Measurements from ENCODE around the gene POU2F3. TPM values are rescaled to one million over a fixed set of nuclear protein-coding genes. Genes with fewer than 3 reads are reported as not detected.
A peak's percentile ranks its signal among the peaks of the same experiment; 100 is the strongest.

POU2F3 gene
- polyA plus RNA-seq, 1 donor = 0.46 TPM

DNA sequence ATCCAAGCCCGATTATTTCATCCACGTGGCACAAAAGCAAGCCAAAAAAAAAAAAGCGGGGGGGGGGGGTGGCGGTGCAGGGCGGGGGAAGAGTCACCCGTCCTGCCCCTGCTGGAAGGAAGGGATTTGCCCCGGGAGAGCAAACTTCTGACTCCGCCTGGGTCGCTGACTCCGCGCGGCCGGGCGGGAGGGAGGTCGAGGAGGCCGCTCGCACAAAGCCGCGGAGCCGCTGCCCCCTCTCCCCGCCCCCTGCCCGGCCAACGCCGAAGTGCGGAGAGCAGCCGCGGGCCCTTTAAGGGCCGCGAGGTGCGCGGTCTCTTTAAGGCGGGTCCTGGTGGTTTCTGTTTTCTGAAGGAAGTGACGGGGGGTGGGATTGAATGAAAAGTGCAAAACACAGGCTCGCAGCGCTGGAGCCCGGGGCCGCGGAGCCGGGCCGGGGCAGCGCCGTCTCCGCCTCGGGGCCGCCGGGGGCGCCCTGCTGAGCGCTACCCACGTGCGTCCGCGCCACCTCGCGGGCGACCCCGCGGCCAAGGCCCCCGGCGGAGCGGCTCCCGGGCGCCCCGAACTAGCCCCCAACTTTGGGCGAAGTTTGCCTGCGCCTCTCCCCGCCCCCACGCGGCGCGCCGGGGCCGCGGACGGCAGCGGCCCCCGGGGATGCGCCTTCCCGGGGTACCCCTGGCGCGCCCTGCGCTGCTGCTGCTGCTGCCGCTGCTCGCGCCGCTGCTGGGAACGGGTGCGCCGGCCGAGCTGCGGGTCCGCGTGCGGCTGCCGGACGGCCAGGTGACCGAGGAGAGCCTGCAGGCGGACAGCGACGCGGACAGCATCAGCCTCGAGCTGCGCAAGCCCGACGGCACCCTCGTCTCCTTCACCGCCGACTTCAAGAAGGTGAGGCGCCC, 29.1 kb upstream of the POU2F3 start, which contains the start of gene OAF:
OAF (plus strand) TSS at position 407 of the 896 bp plus-strand sequence; CDS start at position 655, 248 bp downstream.
- peak; percentile 92 for DNase-seq

DNA sequence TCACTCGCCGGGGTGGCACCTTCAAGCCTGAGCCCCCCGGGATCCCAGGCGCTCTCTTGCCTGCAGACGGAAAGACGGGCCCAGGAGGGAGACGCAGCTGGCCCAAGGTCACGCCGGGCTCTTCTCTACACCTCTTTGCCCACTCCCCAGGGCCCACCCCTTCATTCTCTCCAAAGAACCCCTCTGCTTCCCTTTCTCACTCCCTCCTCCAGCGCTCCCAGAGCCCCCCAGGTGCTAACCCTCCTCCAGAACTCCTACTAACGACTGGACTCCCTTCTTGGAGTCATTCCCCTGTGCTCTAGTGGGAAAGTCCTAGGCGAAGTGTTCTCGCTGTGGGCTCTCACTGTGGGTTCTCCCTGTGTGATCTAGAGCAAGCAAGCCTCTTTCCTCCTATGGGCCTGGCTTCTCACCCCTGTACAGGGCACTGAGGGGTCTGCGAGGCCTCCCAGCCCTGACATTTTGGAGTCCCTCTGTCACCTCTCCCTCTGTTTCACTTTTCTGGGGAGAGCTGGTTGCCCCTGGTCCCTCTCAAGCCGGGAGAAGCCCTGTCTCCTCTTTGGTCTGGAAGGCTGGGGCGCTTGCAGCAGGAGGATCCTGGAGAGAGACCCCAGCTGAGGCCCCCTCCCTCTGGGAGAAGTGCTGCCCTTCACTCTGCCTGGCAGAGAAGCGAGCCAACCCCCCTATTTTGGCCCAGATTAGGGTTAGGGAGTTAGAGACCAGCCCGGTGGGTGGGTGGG, 28.2 kb upstream of the POU2F3 start:
- DNase-seq = no peak

DNA sequence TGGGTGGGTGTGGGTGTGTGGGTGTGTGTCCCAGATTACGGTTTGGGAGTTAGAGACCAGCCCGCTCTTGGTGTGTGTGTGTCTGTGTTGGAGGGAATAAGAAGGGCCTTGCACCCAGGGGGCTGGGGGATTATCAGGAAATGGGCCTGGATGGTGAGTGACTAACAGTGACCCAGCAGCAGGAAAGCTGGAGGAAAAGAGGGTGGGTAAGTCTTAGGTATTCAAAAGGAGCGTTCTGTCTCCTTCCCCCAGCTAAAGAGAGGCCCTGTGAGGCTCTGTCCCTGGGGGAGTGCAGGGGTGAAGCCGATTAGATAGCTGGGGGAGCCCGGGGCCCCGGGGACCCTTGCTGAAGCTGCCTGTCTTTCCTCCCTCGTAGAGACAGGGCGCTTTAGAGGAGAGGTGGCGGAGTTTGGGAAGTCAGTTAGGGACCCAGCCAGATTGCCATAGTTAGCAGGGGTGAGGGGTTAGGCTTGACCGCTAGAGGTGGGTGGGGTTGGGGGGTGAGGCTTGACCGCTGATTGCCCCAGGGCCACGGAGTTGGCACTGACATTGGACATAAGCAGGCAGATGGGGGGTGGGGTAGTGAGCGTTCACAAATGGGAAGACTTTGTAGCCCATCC, 27.6 kb upstream of the POU2F3 start:
- no peak for DNase-seq

- DNase-seq = no peak
Observed at GRCh38 chr11:120212926-120213325, 27.0 kb upstream of the POU2F3 start.

DNA sequence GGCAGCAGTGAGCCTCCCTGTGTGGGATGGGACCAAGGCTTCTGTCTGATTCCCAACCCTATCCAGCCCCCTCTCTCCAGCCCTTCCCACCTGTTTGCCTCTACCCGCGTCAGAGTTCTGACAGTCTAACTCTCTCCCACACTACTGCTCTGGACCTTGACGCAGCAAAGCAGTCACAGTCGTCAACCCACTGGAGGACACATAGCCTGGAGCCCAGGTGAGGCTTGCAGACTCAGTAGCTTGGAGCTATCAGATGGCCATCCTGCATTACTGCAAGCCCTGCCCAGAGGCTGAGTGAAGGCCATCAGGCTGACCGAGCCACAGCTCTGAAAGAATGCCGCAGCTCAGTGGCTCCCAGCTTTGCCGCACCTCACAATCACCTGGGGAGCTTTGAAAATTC, 25.4 kb upstream of the POU2F3 start:
- DNase-seq = no peak

DNA sequence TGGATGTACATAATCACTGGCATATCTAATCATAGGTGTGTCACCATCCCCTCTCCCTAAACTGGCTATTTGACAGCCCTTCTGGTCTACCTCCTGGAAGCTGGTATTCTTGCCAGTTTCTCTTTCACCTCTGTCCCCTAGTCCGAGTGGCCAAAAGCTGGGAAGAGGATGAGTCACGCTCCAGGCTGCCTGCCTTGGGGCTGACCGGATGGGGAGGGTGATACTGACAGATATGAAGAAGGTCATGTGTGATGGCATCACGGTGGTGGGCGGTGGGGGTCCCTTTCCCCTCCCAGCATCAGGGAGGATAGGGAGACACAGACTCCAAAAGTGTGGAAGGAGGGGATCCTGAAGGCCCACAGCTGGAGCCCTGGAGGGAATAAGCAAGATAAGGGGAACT, 24.3 kb upstream of the POU2F3 start:
- DNase-seq = no peak

GRCh38 chr11:120216426-120217102, 23.4 kb upstream of the POU2F3 start:
- DNase-seq = no peak

GRCh38 chr11:120217526-120217925, 22.4 kb upstream of the POU2F3 start:
- no peak for DNase-seq

DNA sequence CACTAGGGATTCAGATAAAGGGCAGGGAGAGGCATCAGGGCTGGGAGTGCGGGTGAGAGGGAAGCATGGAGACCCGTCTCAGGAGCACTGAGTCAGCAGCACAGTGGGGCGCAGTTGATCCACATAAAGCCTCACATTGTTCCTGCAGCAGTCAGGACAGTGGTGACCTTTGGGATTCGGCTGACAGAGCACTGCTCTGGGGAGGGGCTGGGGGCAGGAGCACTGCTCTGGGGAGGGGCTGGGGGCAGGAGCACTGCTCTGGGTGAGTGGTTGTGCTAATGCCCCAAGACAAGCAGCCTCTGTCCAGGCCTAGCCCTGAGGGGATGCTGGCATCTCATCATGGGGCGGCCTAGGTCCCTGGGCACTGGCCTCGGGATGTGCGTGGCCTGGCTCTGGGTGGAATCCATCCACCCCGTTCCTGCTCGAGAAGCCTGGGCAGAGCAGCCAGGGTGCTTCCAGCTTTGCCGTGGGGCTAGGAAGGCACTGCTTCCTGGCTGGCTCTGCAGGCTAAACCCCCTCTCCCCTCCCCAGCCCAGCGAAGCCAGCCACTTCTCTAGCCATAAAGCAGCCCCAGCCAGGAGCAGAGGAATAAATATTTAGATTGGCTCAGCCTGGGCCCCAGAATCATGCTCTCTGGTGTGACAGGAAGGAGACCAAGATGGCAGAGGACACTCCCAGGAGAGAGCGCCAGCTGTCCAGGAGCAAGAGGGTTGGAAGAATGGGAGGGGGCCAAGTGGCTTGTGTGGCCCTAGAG, 21.8 kb upstream of the POU2F3 start:
- DNase-seq = no peak

DNA sequence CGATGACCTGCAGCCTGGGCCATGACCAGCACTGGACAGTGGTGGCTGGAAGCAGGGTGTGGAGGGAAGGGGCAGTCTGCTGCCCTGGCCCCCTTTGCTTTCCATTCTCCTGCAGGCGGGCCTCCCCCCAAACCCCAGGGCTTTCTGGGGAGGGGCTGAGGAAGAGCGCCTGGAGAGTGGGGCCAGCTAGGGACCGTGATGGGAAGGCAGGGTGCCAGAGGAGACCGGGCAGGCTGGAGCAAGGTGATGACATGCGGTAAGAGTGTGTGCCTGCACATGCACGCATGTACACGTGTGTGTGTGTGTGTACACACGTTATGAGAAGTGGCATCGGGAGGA, 21.3 kb upstream of the POU2F3 start:
- DNase-seq = no peak

DNA sequence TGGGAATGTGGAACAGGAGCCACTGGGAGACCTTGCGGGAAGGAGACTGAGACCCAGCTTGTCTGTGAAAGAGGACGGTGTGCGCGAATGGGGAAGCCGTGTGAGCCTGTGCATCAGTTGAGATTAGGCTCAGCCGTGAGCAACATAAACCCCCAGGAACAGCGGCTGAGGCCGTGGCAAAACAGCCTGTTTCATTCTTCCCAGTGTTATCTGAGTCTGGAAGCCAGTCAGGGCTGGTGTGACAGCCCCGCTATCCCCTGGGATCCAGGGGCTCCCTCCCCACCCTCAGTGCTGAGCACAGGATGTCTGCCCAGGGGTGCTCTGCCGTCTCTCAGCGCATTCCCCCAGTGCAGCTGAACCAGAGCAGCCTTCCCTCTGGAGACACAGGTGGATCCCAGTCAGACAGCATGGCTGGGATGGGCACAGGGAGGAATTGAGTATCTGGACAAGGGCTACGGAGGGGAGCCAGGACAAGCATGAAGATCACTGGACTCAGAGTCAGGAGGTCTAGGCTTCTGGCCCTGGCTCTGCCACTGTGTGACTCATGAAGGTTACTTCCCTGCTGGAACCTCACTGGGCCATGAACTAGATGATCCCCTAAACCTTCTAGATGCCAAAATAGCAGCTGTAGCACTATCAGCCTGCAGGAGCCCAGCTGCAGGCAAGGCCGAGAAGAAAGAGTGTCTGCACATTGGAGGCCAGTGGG, 20.6 kb upstream of the POU2F3 start:
- no peak for DNase-seq

- DNase-seq = no peak
Observed at GRCh38 chr11:120219938-120220746, 19.8 kb upstream of the POU2F3 start.

DNA sequence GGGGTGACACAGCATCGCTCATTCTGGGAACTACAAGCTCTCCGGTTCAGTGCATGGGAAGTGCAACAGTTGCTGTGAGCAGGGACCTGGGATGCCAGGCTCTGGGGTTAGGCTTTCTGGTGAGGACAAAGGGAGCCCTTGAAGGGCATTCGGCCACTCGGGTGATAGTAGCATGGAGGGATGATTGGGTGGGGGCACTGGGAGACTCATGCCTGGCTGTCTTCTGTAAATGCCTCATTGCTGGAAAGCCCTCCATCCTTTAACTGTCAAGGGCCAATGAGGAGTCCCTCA, 19.2 kb upstream of the POU2F3 start:
- DNase-seq = no peak

DNA sequence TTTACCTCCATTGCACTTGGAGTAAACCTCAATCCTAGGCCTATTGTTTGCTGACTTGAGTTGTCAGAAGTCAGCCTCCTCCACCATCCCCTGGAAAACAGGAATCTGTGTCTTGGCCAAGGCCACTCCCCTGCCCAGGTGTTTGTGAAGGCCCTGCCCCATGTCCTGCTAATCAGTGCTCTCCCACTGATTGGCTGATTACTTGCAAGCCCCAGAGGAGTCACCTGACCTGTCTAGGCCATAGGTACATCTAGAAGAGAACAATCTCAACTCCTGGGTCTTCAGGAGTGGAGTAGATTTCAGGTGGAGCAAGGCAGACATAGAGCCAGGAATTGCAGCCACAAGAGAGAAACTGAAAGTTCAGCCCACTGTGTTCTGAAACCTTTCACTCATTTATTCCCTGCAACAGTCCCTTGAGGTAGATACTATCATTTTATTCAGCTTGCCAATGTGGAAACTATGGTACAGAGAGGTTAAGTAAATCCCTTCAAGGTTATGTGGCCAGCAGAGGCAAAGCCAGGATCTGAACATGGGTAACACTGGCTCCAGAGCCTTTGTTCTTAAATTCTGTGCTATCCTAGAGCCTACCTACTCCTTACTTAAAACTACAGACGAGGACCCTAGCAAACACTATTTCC, 18.7 kb upstream of the POU2F3 start:
- no peak for DNase-seq

DNA sequence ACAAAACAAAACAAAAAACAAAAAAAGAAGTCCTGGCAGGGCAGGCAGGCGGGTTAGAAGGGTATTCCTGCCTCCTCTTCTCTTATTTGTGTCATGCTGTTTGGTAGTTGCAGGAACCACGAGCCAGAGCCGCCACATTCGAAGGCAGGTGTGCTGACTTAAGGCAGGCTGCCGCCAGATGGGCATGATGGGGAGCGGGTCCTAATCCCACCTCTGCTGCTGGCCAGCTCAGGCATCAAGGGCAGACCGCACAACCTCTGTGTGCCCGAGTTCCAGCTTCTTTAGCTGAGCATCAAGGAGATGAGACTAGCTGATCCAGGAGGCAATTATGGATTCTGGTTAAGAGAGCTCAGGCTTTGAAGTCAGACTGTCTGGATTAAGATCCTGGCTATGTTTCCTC, 17.0 kb upstream of the POU2F3 start:
- DNase-seq = no peak

DNA sequence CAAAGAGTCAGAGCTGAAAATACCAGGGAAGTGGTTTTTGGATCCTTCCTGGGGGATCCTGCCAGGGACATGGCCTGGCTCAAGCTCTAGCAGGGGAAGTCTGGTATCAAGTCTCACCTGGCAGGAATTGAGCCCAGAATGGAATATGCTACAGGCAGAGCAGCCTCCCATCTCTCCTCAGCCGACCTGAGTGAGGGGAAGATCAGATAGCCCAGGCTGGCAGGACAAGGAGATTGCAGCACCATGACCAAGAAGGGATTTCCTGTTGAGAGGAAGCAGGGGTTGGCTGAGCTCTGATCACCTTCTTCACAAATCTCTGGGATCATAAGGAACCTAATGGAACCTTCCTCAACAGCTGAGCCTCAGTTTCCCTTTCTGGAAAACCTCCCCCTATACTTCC, 16.1 kb upstream of the POU2F3 start:
- no peak for DNase-seq

DNA sequence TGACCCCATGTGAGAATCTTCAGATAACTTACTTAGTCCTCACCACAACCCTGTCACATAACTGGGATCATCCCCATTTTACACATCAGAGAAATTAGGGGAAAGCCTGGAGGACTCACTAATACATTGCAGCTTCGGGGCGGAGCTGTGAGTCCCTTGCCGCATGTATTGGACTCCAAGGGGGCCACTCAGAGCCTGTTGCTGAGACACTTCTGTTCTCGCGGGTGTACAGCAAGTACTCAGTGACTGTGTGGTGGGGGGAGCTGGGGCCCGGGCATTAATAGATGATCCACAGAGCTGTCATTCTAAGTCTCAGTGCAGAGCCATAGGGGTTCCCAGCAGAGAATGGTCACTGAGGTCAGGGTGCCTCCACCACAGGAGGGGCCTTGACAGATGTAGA, 15.6 kb upstream of the POU2F3 start:
- DNase-seq = no peak

DNA sequence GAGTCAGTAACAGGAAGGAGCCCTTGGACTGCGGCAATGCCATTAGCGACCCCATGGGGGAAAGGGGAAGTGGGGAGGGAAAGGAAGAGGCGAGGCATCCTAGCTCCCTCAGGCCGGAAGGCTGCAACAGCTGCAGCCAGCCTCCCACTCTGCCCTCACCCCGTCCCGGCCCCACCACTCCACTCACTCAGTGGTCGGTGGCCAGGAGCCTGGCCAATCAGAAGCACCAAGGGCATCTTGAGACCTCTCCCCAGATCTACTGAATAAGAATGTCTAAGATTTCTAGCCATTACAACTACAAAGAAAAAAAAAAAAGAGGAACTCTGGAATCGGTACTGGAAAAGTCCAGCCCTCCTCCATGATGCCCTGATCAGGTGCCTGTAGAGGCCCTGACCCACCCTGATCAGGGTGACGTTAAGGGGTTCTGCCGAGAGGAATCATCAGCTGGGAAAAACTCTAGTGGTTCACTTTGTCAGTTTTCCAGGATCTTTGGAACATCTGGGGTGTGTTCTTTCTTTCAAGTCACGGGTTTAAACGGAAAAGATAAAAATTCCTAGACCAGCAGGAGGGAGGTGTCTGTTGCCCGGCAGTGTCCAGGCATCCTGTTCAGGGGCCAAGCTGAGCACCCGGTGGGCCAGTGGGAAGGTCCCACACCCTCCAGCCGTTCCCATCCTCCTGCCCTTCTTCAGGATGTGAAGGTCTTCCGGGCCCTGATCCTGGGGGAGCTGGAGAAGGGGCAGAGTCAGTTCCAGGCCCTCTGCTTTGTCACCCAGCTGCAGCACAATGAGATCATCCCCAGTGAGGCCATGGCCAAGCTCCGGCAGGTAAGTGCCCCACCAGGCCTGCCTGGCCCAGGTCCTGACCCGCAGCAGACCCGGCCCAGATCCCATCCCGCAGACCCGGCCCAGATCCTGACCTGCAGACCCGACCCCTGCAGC, 14.7 kb upstream of the POU2F3 start:
- no peak for DNase-seq

DNA sequence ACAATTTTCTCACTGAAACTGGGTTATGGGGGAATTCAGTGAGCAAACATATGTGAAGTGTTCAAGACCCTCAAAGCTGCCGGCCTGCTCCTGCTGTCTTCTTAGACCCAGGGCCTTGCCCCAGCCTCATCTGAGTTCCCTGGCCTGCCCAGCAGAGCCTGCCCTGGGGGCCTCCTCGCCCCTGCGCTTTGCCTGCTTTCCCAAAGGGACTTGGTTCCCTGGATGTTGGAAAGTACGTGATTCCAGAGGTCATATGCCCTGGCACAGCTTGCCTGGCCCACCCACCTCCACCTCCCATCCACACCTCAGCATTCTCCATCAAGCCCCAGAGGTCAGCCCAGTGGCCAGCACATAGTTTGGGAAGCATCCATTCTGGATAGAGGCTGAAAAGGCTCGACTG, 13.7 kb upstream of the POU2F3 start:
- DNase-seq = no peak
